ENCODE data around the gene SSC5D.

SSC5D gene

GRCh38 chr19:55455576-55456235 is 32.5 kb upstream of the SSC5D start:
- DNase-seq: no peak

GRCh38 chr19:55456347-55456746 is 31.9 kb upstream of the SSC5D start:
- DNase-seq: no peak

- no peak for DNase-seq
Measured at GRCh38 chr19:55457683-55458457, 30.4 kb upstream of the SSC5D start.

- DNase-seq: no peak
Measured at GRCh38 chr19:55459551-55459949, 28.7 kb upstream of the SSC5D start.

GRCh38 chr19:55459950-55460657 is 28.1 kb upstream of the SSC5D start:
- no peak for DNase-seq

- DNase-seq: peak; percentile 15
Measured at GRCh38 chr19:55460670-55461258, 27.5 kb upstream of the SSC5D start.

GRCh38 chr19:55461259-55461973 is 26.8 kb upstream of the SSC5D start, which contains the start of gene ISOC2:
Gene ISOC2, minus strand, starts transcription at chr19:55461642. Its CDS starts 5,156 bp downstream, at chr19:55456486.
- peak; percentile 99 for DNase-seq

- no peak for DNase-seq
Measured at GRCh38 chr19:55461974-55462626, 26.1 kb upstream of the SSC5D start.

GRCh38 chr19:55462722-55463121 is 25.5 kb upstream of the SSC5D start:
- no peak for DNase-seq

GRCh38 chr19:55463583-55464031 is 24.6 kb upstream of the SSC5D start:
- no peak for DNase-seq

- DNase-seq: no peak
Measured at GRCh38 chr19:55464039-55464661, 24.1 kb upstream of the SSC5D start.

- DNase-seq: no peak
Measured at GRCh38 chr19:55464662-55465054, 23.6 kb upstream of the SSC5D start, which contains the start of gene C19orf85. Gene C19orf85, minus strand, starts transcription at chr19:55464751. Its CDS starts 197 bp downstream, at chr19:55464554.

- DNase-seq: no peak
Measured at GRCh38 chr19:55465460-55466240, 22.6 kb upstream of the SSC5D start.

- no peak for DNase-seq
Measured at GRCh38 chr19:55466241-55466614, 22.0 kb upstream of the SSC5D start.

- DNase-seq: no peak
Measured at GRCh38 chr19:55467236-55468053, 20.8 kb upstream of the SSC5D start.

- no peak for DNase-seq
Measured at GRCh38 chr19:55468054-55468393, 20.2 kb upstream of the SSC5D start.

- no peak for DNase-seq
Measured at GRCh38 chr19:55471266-55471665, 17.0 kb upstream of the SSC5D start.

GRCh38 chr19:55472463-55472862 is 15.8 kb upstream of the SSC5D start:
- no peak for DNase-seq

GRCh38 chr19:55473225-55474012 is 14.8 kb upstream of the SSC5D start:
- no peak for DNase-seq
